COLO668 (cell line): ENCODE results near the gene CFAP45.

Experiments
- DNase-seq: peaks from one replicate; lab custom pipeline; 2025; ENCODE audit not compliant: unreplicated experiment; lab: John Stamatoyannopoulos, UW

CFAP45 gene

DNA sequence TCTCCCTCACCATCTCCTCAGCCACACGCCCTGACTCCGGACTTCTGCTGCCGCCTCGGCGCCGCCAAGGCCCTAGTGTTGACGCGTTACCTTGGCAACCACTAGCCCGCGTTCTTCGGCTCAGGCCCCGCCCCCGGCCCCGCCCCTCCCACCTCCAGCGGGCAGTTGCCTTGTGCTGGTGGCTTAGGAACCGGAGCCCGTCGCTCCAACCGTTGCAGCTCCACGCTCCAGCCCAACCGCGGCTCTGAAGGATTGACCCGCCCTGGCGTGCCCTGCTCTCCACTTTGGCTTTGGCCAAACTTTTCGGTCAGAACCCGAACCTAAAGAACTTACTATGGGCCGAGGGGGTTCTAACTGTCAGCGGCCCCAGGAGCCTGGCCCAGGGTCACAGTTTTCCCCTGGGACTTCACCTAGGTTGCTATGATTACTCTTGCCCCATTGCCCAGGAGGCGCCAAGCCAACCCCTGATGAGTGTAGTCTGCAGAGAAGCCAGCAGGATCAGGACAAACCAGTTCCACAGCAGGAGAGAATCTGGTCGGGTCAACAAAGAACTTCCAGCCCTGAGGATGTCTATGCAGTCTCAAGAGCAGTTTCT, at the start of gene CFAP45:
TSS of gene CFAP45 (minus strand) at position 80 of the 595 bp plus-strand sequence. CDS start at position 13, 67 bp downstream.
- peak; percentile 84 for DNase-seq

DNA sequence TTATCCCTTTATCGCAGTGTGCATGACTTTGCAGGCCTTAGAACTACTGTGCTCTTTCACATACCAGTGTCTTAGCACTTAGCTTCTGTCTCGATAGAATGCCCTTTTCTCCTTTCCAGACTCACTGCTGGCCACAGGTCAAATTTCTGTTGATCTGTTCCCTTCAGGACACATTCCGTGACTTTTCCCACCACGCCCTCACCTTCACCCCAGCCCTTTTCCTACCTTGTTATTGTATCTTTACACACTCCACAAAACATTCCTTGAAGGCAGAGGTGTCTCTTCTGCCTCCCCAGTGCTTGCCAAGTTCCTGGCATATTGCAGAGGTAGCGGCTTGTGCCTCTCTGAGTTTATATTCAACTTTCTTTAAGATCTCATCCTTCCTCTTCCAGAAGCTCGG, 49.2 kb upstream of the CFAP45 start:
- DNase-seq = no peak

GRCh38 chr1:159947942-159948341, 48.0 kb upstream of the CFAP45 start:
- DNase-seq = no peak

GRCh38 chr1:159946242-159947187, 46.5 kb upstream of the CFAP45 start:
- DNase-seq = no peak

DNA sequence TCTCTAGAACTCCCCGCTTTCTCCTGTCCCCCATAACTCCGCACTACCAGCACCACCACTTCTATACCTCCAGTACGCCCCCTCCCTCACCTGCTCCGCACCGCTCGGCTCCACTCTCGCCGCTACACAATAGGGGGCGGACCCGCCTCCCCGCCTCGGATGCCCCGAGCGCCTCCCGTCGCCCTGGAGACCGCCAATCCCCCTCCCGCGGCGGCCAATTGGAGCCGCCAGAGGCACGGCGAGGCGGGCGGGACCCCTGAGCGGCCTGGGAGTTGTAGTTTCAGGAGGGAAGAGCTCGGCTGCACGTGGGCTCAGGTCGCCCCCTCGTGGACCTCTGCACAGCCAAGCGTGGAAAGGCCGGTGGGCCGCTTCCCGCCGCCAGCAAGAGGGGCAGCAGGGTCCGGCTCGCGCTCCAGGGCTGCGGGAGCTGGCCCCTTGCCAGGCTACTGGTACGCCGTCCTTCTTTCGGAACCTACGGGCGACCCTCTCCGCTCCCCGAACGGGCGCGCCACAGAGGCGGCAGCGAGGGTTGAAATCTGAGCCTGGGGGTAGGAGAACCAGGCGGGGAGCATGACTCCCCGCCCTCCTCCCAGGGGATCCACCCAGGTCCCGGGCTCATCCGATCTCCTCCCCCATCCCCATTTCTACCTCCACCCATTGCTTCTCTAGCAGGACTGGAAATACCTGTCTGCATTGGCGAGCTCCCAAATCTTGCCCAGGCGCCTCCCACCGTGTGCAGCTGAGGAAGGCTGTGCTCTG, 45.7 kb upstream of the CFAP45 start, which contains the start of gene IGSF9:
TSS of gene IGSF9 (minus strand) at position 131 of the 759 bp plus-strand sequence. CDS start 2,159 bp downstream, outside the sequence.
- peak; percentile 89 for DNase-seq

- no peak for DNase-seq
These were observed 44.9 kb upstream of the CFAP45 start for GRCh38 chr1:159944623-159945455.

DNA sequence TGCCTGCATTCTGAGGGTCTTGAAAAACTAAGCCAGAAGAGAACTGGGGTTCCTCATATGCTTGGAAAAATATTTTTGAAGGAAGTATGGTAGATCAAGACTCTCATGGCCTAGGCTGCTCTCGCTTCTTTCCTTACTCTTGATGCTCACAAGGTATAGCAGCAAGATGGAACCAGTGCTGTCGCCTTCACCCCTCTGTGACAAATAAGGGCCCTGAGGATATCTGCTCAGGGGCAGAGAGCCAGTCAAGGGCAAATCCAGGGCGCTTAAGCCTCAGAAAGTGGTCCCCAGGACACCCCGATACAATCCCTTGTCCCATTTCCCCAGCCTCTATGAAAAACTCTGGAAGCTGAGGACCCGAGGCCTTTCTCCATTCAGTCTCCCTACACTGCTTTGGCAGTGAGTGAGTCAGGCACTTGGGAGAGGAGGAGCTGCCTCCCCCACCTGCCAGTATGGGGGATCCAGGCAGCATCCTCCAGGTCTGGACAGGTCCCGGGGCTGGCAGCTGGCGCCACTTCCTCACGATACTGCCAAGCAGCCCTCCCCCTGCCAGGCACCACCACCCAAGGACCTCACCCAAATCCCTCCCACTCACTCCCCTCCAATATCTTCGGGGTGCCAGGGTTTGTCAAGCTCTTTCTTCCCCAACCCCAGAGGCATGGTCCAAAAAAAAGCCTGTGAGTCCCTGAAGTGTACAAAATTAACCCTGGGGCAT, 44.1 kb upstream of the CFAP45 start:
- DNase-seq = peak; percentile 12

- no peak for DNase-seq
These were observed 43.3 kb upstream of the CFAP45 start for GRCh38 chr1:159943278-159943640.

- DNase-seq = no peak
These were observed 42.8 kb upstream of the CFAP45 start for GRCh38 chr1:159942632-159943277.

GRCh38 chr1:159941591-159942560, 41.9 kb upstream of the CFAP45 start:
- DNase-seq = no peak

DNA sequence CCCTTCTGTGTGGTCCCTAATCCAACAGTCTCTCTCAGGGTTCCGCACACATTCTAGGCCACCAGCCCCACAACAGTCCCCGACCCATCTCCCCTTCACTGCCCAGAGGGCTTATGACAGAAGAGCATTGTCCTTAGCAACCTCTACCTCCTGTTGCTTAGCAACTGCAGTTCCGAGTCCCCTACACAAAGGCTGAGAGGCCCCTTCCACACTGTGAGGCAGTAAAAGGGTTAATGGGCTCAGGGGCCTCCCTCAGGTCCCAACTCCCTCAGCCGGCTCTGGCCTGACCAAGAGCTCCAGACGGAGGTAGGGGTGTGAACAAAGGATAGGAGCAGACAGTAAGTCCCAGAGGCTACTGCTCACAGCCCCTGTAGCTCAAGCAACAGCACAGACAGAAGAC, 41.2 kb upstream of the CFAP45 start:
- no peak for DNase-seq

DNA sequence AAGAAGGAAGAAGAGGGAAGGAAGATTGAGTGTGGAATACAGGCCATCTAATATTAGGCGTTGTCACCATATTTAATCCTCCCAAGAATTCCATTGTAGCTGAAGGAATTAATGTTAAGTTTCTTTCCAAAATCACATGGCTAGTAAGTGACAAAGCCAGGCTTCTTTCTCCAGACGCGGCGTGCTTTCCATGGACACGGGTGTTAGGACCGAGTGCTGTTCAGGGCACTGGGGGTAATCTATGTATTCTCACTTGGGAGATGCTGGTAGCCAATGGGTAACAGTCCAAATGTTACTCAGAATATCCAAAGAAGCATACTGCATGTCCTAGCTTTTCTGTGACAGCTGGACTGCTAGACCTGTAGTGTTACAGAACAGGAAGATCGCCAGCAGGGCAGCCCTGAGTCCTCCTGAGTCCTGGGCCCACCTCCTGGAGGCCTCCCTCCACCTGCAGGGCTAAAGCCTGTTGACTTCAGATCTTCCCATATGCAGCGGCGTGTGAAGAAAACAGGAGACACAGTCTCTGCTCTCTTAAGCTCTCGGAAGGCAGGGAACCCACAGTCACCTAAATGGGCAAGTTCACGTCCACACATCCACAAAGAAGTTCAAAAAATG, 40.1 kb upstream of the CFAP45 start:
- no peak for DNase-seq

- no peak for DNase-seq
These were observed 39.7 kb upstream of the CFAP45 start for GRCh38 chr1:159939678-159940002.

GRCh38 chr1:159938905-159939677, 39.1 kb upstream of the CFAP45 start:
- no peak for DNase-seq

DNA sequence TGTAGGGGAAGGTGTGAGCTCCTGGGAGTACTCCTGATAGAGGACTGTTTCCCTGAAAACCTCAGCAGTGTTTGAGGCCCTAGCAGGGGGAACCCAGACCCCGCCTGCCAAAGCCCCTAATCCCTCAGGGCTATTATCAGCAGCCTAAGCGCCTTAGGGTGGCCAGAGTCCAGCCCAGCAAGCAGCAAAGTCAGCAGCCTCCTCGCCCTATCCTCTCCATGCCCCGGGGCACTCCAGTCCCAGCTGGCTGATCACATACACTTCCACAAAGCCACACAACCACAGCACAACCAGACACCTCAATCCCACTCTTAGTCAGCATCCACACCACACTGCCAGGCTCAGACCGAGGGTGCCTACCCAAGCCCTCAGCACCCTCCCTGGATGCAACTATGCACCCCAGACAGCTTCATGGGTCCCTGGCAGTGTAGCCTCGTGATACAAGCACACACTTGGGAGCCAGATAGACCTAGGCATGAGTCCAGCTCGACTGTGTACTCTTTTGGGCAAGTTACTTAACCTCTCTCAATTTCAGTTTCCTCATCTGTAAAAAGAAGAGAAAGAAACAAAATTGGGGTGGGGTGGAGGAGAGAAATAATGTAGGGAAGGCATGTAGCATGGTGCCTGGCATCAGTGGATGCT, 38.4 kb upstream of the CFAP45 start:
- peak; percentile 14 for DNase-seq

GRCh38 chr1:159937054-159937750, 37.2 kb upstream of the CFAP45 start:
- DNase-seq = peak; percentile 41
